Ovary (tissue), 9 donors: Measurements from ENCODE around the gene RBBP8NL. TPM values are rescaled to one million over a fixed set of nuclear protein-coding genes. Genes with fewer than 3 reads are reported as not detected.

Experiments used
- DNase-seq, 5 donors: peaks; one replicate each; pipeline ENCODE4 v3.0.0-alpha.2; 2019 to 2020
- H3K27ac ChIP-seq, 2 donors: fragments of 200-600 bp; one replicate each; pipeline versions ENCODE4 v1.5.1 to v1.8.0; 2019 to 2022
- H3K27me3 ChIP-seq: fragments of 200-600 bp; one replicate; pipeline ENCODE4 v1.8.0; 2022
- H3K36me3 ChIP-seq: fragments of 200-600 bp; sonication (generic); one replicate; pipeline ENCODE4 v1.5.1; 2019
- H3K4me1 ChIP-seq: one replicate; pipeline ENCODE4 v1.8.1; 2013; ENCODE audit warnings: mild to moderate bottlenecking, moderate library complexity; ENCODE audit not compliant: insufficient read depth
- H3K4me3 ChIP-seq: fragments of 200-600 bp; sonication (generic); one replicate; pipeline ENCODE4 v1.5.1; 2017
- H3K9me3 ChIP-seq, 2 donors: fragments of 200-600 bp in 1 of 2; sonication (generic) in 1 of 2; one replicate each; pipeline versions ENCODE4 v1.5.1 to v1.8.1; 2013 to 2019; ENCODE audit warnings: mild to moderate bottlenecking in 1 of 2, moderate library complexity in 1 of 2
- CTCF ChIP-seq, 3 donors: fragments of 450-650 bp in 2 of 3; fragments of 200-600 bp in 1 of 3; IDR thresholded peaks; one replicate each; pipeline versions ENCODE4 v1.5.1 to v1.8.0; 2016 to 2022; ENCODE audit warnings: antibody characterized with exemption in 3 of 3, mild to moderate bottlenecking in 1 of 3
- EP300 ChIP-seq: sonication (generic); formaldehyde crosslinking; IDR thresholded peaks from one replicate; pipeline ENCODE4 v1.6.1; 2017; ENCODE audit warnings: antibody characterized with exemption
- POLR2A ChIP-seq: fragments of 450-650 bp; IDR thresholded peaks from one replicate; pipeline ENCODE4 v1.6.1; 2017; ENCODE audit warnings: antibody characterized with exemption, mild to moderate bottlenecking, moderate library complexity
- WGBS, 3 donors: extraction: QIAGEN DNeasy Blood & Tissue Kit in 1 of 3; methylation state at CpG; one replicate each; pipeline versions ENCODE4 v1.1.5 to v1.1.7; 2013 to 2017; 5-methylcytosine and 5-hydroxymethylcytosine counted together
- intact Hi-C, 4 donors: fragments of 100-400 bp; cut with DNase I; formaldehyde crosslinking; loops; one replicate each; pipeline versions ENCODE4 v1.11.0 to v1.15.1; 2022 to 2023
- polyA plus RNA-seq, 2 donors: library from polyadenylated mRNA; stranded (reverse); fragments of 200-250 nt in 1 of 2; fragments of 350-450 nt in 1 of 2; fragmentation: Illumina TruSeq in 1 of 2; extraction: RNeasy Lipid Tissue Mini Kit (QIAGEN cat#74804) in 1 of 2; gene quantifications; one replicate each; pipeline ENCODE4 v1.2.3, GENCODE V29; 2013 to 2014
- total RNA-seq, 7 donors: library from RNA; depleted of rRNA in 2 of 7; stranded (reverse); fragments of >200 nt in 2 of 7; fragmentation: NEBNext Ultra II Directional in 3 of 7; extraction: Animal tissue kit (Norgen Biotek cat#: 25700) in 3 of 7; gene quantifications; one replicate each; pipeline versions ENCODE4 v1.1.0 to v1.2.4, GENCODE V29; 2016 to 2023
- donor health status: DM: no; HTN: no; CAD: no; lungs with moderate emphysema.
- donor health status: DM: no; HTN: no; CAD: no.
- donor health status: Bipolar disorder and iron deficiency.
- donor health status: DM: yes; HTN: yes; CAD: no.
- donor health status: DM: no; HTN: no; CAD: no.
- donor health status: DM: yes; HTN: yes; CAD: no.

RBBP8NL gene
- total and polyA plus RNA-seq, 9 donors, result 0.32 to 0.46 TPM; not detected in 7

- peak; percentile 88 to 94 (median 92) for DNase-seq
- WGBS, 3 donors, result 3 to 6% (median 6%) methylated on average over 41 to 73 of the region's 73 CpGs
- TF ChIP-seq CTCF (IDR thresholded peaks at IDR 0.05) (peak in 2 of 3 donors; percentile 63), EP300 (no peak)
- Histone ChIP-seq H3K27me3 (no peaks in the 10 kb centered on the region), H3K36me3 (no peaks in the 10 kb centered on the region), H3K4me3 (peak within 1 kb of the TSS; percentile 72), H3K4me1 (peaks cover 14% of the 10 kb centered on the region), H3K9me3 (no peaks in the 10 kb centered on the region), H3K27ac (peak within 1 kb of the TSS; percentile 13 to 50)
- intact Hi-C loops, result loop anchor here in 3 of 4 donors (5.0 to 10.0 kb wide), 3 partner anchors 237 to 395 kb away; partner anchors contain the start of genes OGFR (in 1 of the 3) and SLCO4A1 (in 1 of the 3)
Observed at GRCh38 chr20:62407221-62407992, 19.9 kb downstream of the RBBP8NL start, which contains the start of gene CABLES2. Gene CABLES2 (minus strand): TSS chr20:62407285. CDS start chr20:62407276, 9 bp downstream.

- TF ChIP-seq POLR2A (no peak), CTCF (IDR thresholded peaks at IDR 0.05) (no peak), EP300 (no peak)
- Histone ChIP-seq H3K4me3 (peak overlapping the region; percentile 72), H3K36me3 (no peaks in the 10 kb centered on the region), H3K27me3 (no peaks in the 10 kb centered on the region), H3K9me3 (no peaks in the 10 kb centered on the region), H3K4me1 (peaks cover 14% of the 10 kb centered on the region), H3K27ac (peak overlapping the region; percentile 13 to 50)
- WGBS, 3 donors, result 0 to 1% (median 1%) methylated on average over 12 to 42 of the region's 42 CpGs
- intact Hi-C loops, result loop anchor here in 3 of 4 donors (5.0 to 10.0 kb wide), 3 partner anchors 238 to 396 kb away; partner anchors contain the start of genes OGFR (in 1 of the 3) and SLCO4A1 (in 1 of the 3)
- peak; percentile 33 to 63 (median 61) for DNase-seq
Observed at GRCh38 chr20:62406635-62407176, 20.6 kb downstream of the RBBP8NL start.

GRCh38 chr20:62405981-62406513 is 21.3 kb downstream of the RBBP8NL start:
- Histone ChIP-seq H3K36me3 (no peaks in the 10 kb centered on the region), H3K4me3 (peak overlapping the region; percentile 72), H3K27me3 (no peaks in the 10 kb centered on the region), H3K9me3 (no peaks in the 10 kb centered on the region), H3K27ac (peak overlapping the region; percentile 21 to 52), H3K4me1 (peaks cover 14% of the 10 kb centered on the region)
- intact Hi-C loops, result loop anchor here in 3 of 4 donors (5.0 to 10.0 kb wide), 3 partner anchors 239 to 396 kb away; partner anchors contain the start of genes OGFR (in 1 of the 3) and SLCO4A1 (in 1 of the 3)
- DNase-seq, result no peak
- TF ChIP-seq CTCF (IDR thresholded peaks at IDR 0.05), result no peak
- WGBS, 3 donors, result 42 to 48% (median 42%) methylated on average over 10 of the region's 10 CpGs
